ENCODE results near the gene GNLY.

GNLY gene

GRCh38 chr2:85695691-85696668 is 1.8 kb downstream of the GNLY start:
- TF ChIP-seq, protein P1, sequence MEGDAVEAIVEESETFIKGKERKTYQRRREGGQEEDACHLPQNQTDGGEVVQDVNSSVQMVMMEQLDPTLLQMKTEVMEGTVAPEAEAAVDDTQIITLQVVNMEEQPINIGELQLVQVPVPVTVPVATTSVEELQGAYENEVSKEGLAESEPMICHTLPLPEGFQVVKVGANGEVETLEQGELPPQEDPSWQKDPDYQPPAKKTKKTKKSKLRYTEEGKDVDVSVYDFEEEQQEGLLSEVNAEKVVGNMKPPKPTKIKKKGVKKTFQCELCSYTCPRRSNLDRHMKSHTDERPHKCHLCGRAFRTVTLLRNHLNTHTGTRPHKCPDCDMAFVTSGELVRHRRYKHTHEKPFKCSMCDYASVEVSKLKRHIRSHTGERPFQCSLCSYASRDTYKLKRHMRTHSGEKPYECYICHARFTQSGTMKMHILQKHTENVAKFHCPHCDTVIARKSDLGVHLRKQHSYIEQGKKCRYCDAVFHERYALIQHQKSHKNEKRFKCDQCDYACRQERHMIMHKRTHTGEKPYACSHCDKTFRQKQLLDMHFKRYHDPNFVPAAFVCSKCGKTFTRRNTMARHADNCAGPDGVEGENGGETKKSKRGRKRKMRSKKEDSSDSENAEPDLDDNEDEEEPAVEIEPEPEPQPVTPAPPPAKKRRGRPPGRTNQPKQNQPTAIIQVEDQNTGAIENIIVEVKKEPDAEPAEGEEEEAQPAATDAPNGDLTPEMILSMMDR (IDR thresholded peaks at IDR 0.05; ENCODE audit: low read depth, low read length, missing control alignments) = no peak
- DNase-seq = no peak
- no peaks in the 10 kb centered on the region for H3K36me3 ChIP-seq (replicated peaks)
- no peak overlapping the region for H3K27ac ChIP-seq
- no peak overlapping the region for H3K4me3 ChIP-seq (ENCODE audit: low read depth, low read length)
- in situ Hi-C loops (cut with HindIII; ENCODE audit: low pct_ligation_motif_present, low sequenced_read_pairs) = no loop called here
- no peaks in the 10 kb centered on the region for H3K27me3 ChIP-seq (replicated peaks)

DNA sequence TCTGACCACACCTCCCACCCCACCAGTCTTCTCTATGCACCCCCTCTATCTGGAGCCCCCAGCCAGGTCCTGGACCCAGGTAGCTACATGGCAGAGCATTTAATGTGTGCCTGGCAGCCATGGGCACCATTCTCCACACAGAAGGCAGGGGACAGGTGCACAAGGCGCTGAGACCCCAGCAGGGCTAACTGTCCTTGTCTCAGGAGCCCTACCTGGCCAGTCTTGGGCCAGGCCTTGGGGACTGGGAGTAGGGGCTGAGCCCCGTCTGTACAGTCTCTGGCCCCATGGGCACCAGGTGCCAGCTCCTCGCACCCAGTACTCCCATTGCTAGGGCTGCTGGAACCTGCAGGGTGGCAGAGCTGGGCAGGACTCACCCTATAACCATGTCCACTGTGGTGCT is 2.9 kb downstream of the GNLY start:
- H3K36me3 ChIP-seq (replicated peaks) = no peaks in the 10 kb centered on the region
- H3K27ac ChIP-seq = no peak overlapping the region
- TF ChIP-seq, protein P1 (IDR thresholded peaks at IDR 0.05; ENCODE audit: low read depth, low read length, missing control alignments) = no peak
- no peaks in the 10 kb centered on the region for H3K27me3 ChIP-seq (replicated peaks)
- in situ Hi-C loops (cut with HindIII; ENCODE audit: low pct_ligation_motif_present, low sequenced_read_pairs) = no loop called here
- no peak for DNase-seq
- H3K4me3 ChIP-seq (ENCODE audit: low read depth, low read length) = no peak overlapping the region

DNA sequence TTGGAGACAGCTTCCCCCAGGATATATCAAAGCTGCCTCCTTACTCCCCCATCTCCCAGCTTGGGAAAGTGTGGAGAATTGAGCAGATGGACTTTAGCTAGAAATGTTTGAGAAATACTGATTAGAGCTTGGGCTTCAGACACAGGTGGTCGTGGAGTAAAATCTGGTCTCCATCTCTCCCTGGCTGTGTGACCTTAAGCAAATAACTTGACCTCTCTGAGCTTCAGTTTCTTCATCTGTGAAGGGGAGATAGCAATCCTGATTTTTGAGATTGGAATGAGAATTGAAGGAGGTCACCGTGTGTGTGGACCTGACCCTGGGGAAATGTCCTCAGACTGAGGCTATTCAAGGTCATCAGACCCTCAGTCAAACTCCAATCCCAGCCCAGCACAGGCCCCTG is 3.6 kb downstream of the GNLY start:
- Histone ChIP-seq H3K27me3 (replicated peaks) (no peaks in the 10 kb centered on the region), H3K27ac (no peak overlapping the region), H3K4me3 (ENCODE audit: low read depth, low read length) (no peak overlapping the region), H3K36me3 (replicated peaks) (no peaks in the 10 kb centered on the region)
- TF ChIP-seq, protein P1 (IDR thresholded peaks at IDR 0.05; ENCODE audit: low read depth, low read length, missing control alignments) = no peak
- DNase-seq = no peak
- in situ Hi-C loops (cut with HindIII; ENCODE audit: low pct_ligation_motif_present, low sequenced_read_pairs) = no loop called here

- no peaks in the 10 kb centered on the region for H3K36me3 ChIP-seq (replicated peaks)
- no peak for DNase-seq
- TF ChIP-seq, protein P1 (IDR thresholded peaks at IDR 0.05; ENCODE audit: low read depth, low read length, missing control alignments) = no peak
- H3K27ac ChIP-seq = no peak overlapping the region
- H3K27me3 ChIP-seq (replicated peaks) = no peaks in the 10 kb centered on the region
- in situ Hi-C loops (cut with HindIII; ENCODE audit: low pct_ligation_motif_present, low sequenced_read_pairs) = no loop called here
- no peak overlapping the region for H3K4me3 ChIP-seq (ENCODE audit: low read depth, low read length)
These were observed 4.2 kb downstream of the GNLY start for GRCh38 chr2:85698184-85698879.

GRCh38 chr2:85698880-85699254 is 4.7 kb downstream of the GNLY start:
- no peak for DNase-seq
- TF ChIP-seq, protein P1 (IDR thresholded peaks at IDR 0.05; ENCODE audit: low read depth, low read length, missing control alignments) = no peak
- H3K36me3 ChIP-seq (replicated peaks) = no peaks in the 10 kb centered on the region
- no peaks in the 10 kb centered on the region for H3K27me3 ChIP-seq (replicated peaks)
- in situ Hi-C loops (cut with HindIII; ENCODE audit: low pct_ligation_motif_present, low sequenced_read_pairs) = no loop called here
- H3K27ac ChIP-seq = no peak overlapping the region
- no peak overlapping the region for H3K4me3 ChIP-seq (ENCODE audit: low read depth, low read length)

Data from brain microvascular endothelial cell (primary cell).